HFF-Myc (cell line): ENCODE results near the gene RTF1.

ENCODE experiments used
- DNase-seq: peaks from one replicate; pipeline ENCODE4 v3.0.0-alpha.2; 2011; ENCODE audit warnings: low read depth; ENCODE audit errors: extremely low read depth
- H3K4me3 ChIP-seq: replicated peaks from 2 replicates; pipeline ENCODE4 v1.5.1; 2011; ENCODE audit warnings: low read depth, mild to moderate bottlenecking, control low read depth, low read length
- TF ChIP-seq, protein P1 (sequence below): IDR thresholded peaks from 2 replicates; pipeline ENCODE4 v1.5.1; 2012; ENCODE audit warnings: mild to moderate bottlenecking, low read depth, low read length, control low read depth; ENCODE audit errors: missing control alignments

The RTF1 gene

DNA sequence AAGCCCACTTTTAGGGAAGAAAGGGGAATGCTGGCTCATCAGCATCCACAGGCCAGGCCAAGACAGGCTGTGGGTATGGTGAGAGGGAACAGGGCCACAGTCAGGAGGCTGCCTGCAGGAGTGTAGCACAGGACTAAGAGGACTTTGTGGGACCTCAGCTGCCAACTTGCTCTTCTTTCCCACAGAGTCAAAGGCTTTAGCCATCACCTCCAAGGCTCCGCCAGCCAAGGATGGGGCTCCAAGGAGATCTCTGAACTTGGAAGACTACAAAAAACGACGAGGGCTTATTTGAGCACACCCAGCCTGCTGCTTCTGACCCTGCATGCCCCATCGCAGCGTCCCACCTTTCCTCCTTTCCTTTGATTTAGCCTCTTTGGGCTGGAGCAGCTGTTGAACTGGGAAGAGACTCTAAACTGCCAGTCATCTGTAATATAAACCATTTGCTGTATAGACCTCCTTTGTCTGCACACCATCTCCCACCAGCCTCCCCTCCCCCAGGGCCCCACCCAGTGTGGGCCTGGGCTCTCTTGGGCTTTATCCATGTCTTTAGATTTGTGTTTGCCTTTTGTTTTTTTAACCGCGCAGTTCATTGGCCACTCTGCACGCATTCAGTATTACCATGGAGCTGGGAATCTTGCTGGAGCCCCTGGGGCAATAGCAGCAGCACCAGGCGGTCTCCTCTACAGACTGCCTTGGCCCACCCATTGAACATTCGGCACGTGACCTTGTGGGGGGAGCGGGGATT lies 63.7 kb downstream of the RTF1 start:
- TF ChIP-seq, protein P1, sequence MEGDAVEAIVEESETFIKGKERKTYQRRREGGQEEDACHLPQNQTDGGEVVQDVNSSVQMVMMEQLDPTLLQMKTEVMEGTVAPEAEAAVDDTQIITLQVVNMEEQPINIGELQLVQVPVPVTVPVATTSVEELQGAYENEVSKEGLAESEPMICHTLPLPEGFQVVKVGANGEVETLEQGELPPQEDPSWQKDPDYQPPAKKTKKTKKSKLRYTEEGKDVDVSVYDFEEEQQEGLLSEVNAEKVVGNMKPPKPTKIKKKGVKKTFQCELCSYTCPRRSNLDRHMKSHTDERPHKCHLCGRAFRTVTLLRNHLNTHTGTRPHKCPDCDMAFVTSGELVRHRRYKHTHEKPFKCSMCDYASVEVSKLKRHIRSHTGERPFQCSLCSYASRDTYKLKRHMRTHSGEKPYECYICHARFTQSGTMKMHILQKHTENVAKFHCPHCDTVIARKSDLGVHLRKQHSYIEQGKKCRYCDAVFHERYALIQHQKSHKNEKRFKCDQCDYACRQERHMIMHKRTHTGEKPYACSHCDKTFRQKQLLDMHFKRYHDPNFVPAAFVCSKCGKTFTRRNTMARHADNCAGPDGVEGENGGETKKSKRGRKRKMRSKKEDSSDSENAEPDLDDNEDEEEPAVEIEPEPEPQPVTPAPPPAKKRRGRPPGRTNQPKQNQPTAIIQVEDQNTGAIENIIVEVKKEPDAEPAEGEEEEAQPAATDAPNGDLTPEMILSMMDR = no peak
- H3K4me3 ChIP-seq = no peak overlapping the region
- no peak for DNase-seq

DNA sequence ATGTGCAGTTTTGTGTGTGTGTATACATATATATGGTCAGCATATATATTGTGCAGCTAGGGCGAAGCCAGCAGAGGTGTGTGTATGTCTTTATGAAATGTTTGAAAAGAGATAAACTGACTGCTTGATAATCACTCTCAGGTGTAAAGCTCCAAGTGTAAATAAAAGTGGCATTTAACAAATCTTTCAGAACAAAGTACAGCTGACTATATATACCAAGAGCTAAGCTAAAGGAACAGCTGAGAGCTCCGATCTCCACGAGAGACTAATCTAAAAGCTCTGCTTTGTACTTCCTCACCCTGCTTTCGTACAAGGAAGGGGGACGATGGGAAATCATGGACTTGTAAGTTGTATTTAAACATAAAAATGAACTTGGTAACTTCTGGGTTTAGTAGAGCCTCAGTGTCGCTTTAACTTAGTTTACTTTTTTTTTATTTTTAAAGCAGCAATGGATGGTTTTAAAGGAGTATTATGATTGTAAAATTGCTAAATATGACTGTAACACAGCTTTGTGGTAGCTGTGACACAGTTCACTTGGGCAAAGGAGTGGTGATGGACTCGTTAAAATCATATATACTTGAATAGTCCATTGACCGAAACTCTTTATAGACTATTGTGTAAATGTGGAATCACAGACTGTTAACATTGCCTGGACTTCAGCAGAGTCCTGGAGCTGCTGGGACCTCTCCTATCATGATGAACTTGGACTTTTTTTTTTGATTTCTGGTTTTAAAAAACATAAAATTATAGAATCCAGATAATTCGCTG lies 65.4 kb downstream of the RTF1 start:
- no peak for DNase-seq
- H3K4me3 ChIP-seq = no peak overlapping the region
- TF ChIP-seq, protein P1 = no peak

DNA sequence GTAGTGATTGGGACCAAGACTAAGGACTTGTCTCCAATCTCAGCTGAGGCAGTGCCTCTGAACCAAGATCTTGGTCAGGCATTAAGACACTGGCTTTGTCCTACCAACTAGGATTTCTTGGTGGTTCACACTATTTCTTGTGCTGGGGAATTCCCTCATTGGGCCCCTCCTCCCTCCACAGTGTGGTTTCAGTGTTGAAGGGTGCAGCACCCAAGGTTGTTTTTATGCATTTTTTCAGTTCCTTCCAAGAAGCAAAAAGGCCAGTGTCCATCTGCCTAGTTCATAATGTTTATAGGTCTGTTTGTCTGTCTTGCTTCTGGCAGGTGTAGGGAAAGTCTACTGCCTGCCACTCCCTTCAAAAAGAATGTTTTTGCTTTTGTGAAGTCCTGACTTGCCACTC lies 66.2 kb downstream of the RTF1 start:
- H3K4me3 ChIP-seq = no peak overlapping the region
- no peak for DNase-seq

DNA sequence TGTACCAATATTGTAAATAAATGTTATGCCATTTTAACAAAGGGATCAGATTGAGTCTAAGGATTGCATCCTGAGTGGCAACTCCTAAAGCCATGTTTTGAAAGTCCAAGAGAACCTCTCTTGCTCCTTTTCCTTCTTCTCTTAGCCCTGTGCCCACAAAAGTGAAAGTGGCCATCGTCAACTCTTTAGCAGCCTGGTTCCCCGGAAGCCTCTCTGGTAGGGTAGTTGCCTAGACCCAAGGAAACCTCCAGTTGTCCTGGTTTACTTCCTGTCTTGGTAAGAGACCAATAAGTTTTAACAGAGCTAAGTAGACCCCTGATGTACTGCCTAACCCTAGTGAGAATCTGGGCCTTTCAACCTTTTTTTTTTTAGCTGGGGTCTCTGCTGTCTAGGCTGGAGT lies 66.6 kb downstream of the RTF1 start:
- H3K4me3 ChIP-seq = no peak overlapping the region
- no peak for DNase-seq
- TF ChIP-seq, protein P1 = no peak

More for the DNA sequence above, 66.2 kb downstream of the RTF1 start:
- TF ChIP-seq, protein P1 = no peak

DNA sequence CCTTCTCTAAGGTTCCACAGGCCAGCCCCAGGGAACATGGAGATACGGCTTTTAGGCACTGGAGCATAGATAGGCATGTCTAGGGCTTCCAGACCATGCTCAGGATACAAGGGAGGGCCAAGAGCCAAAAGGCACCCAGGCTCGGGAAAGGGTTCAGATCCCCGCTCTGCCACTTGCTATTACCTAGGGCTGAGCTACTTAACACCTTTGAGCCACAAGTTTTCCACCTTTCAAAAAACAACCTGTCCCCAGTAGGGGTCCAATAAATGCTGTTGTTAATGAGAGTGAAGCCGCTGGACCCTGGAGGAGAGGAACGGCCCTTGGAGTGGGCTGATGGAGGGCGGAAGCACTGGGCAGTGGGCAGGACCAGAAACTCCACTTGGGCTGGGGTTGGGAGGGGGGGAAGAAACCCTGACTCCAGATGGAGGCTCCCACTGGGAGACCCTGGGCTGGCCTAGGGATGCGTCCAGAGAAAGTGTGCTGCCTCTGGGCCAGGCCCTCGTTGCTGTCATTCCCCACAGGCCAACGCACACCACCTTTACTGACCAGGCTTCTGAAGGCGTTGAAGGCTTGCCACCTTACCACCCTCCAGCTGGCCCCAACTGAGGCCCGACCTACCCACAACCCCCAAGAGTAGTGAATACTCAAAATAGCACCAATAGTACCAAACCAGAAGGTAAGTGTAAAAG lies 68.2 kb downstream of the RTF1 start:
- TF ChIP-seq, protein P1 = no peak
- H3K4me3 ChIP-seq = no peak overlapping the region
- no peak for DNase-seq

DNA sequence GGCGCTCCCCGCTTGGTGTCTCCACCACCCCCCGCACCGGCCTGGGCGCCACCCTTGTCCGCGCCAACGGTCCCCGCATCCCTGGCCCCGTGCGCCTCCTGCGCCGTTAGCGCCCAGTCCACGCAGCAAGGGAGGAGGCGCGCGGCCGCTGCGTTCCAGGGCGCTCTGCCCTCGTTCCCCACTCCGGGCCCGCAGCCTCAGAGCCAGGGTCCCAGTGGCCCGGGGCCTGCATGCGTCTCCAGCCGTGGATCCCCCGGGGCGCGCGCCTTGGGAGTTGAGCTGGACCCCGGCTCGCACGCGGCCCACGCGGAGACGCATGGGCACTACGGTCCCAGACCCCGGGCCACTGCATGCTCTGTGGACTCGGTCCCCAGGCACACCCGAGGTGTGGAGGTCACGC lies 69.4 kb downstream of the RTF1 start:
- no peak overlapping the region for H3K4me3 ChIP-seq
- TF ChIP-seq, protein P1 = no peak
- no peak for DNase-seq
